Activated CD8-positive, alpha-beta memory T cell treated with anti-CD3 and anti-CD28 coated beads, Interleukin-2, amount 50 U/mL, for 48 hours (primary cell): ENCODE measurements around the gene MN1.
"Not testable (repeated sequence)": the region's sequence is repeated elsewhere in the genome, so short reads cannot be mapped to it uniquely, and the experiment has no call there.

Experiments used
- DNase-seq: peaks from one replicate; pipeline ENCODE4 v3.0.0-alpha.2; 2020

Gene MN1

GRCh38 chr22:27756212-27756660, 45.3 kb downstream of the MN1 start:
- DNase-seq, result no peak

- DNase-seq, result no peak
These were observed 45.9 kb downstream of the MN1 start for GRCh38 chr22:27755521-27756211.

- no peak for DNase-seq
These were observed 46.6 kb downstream of the MN1 start for GRCh38 chr22:27754888-27755480.

GRCh38 chr22:27754247-27754887, 47.2 kb downstream of the MN1 start:
- no peak for DNase-seq

DNA sequence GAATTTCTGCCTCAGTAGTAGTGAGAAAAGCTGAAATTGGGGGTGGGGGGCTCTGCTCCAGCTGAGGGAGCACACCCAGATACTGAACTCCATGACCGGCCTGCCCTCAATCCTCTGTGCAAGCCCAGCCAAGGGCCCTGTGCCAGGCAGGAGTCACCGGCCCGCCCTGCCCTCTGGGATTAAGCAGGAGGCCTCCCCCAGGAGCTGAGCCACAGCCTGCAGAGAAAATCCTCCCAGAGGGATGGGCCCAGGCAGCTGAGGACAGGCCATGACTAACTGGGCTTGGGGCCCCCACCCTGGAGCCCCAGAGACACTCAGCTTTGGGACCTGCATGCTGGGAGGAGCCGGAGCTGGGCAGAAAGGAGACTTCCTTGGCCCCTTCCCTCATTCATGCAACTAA, 48.8 kb downstream of the MN1 start:
- DNase-seq, result no peak

DNA sequence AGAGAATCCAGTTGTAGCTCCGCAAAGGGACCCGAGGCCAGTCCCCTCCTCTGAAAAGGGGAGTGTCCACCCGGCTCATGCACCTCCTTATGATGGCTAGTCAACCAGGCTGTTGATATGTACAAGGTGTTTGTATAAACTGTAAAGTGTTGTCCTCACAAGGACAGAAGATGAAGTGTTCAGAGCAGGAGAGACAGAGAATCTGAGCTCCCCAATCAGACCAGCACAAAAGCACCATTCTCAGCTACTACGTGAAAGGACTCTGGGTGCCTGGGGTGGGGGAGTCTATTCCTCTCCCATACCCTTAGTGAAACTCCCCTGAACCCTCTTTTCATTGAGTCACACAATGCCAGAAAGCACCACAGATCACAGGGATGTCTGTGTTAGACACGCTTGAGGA, 49.4 kb downstream of the MN1 start:
- no peak for DNase-seq

DNA sequence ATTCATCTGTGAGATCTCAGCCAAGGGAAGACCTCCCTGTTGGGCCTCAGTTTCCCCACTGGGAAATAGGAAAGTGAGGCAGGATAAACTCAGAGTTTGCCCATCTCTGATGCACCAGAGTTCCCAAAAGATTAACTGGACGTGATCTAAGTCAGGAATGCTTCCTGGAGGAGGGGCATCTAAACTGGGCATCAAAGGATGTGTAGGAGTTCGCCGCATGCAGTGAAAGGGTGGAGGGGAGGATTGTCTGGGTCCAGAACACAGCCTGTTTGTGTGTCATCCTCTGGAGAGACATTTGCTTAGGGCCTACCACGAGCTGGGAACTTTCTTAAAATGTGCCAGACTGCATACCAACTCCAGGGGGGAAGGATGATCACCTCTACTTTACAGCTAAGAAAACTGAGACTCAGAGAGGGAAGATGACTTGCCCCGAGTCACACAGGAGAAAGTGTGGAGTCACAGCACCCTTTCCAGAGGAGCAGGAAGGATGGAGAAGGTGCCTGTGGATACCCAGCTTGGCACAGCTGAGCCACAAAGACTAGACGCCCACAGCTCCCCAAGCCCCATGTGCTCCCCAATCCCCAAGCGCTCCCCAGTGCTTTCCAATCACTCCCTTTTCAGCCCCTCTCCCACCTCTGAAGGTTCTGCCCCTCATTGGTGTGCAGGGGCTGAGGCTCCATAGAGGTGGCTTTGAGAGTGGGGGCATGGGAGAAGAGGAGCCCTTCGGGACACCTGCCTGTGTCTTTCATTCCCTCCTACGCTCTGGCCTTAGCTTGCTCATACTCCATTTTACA, 50.1 kb downstream of the MN1 start:
- no peak for DNase-seq

DNA sequence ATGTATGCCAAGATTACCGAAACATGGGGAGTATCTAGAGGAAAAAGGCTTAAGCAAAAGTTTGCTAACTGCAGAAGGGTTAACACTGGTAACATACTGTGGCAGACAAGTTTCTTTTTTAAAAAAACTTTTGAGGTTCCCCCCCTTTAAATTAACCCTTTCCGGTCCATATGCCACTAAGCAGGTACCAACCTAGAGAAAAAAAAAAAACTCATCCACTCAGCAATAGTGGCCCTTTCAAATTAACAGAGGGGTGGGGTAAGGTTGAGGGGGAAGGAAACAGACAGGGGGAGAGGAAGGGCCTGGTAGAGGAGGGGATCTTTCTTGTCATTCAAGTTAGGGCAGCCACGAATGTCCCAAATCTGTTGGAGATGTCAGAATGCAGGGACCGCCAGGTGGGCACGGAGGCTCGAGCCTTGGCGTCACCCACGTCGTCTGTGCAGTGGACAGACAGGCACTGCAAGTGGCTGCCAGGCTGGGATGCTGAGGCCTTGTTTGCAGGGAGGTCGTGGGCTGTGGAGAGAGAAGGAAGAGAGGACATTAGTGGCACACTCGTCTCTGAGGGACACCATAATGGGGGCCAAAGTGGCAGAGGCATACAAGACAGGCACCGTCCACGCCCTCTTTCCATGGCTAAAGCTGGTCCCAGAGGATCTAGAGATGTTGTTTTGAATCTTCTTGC, 50.8 kb downstream of the MN1 start:
- DNase-seq, result no peak

DNA sequence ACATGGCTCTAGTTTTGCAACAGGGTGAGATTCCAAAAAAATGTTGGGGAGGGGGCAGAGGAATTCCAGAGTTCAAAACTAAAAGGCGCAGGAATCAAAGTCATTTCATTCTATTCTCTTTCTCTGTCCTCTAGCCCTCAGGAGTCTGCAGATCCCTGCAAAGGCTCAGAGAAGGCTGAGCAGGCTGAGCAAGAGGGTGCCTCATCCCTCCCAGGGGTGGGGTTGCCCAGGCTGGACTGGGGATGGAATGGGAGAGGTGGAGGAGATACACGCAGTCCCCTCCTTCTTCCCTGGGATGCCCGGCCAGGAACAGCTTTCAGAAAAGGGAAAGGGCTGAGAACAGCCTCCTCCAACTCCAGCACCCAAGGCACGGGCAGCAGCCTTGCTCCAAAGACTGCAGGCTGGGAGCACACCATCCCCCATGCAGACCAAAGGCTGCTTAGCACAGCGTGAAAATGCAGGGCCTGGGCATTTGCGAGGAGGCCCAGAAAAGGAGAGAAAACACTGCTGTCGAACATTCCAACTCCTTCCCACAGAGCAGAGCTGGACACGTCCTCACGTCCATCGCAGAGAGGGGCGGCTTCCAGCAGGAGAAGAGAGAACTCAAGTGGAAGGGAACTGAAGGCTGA, 51.8 kb downstream of the MN1 start:
- no peak for DNase-seq

GRCh38 chr22:27748751-27749191, 52.8 kb downstream of the MN1 start:
- DNase-seq, result no peak

GRCh38 chr22:27748349-27748748, 53.2 kb downstream of the MN1 start:
- DNase-seq, result no peak

DNA sequence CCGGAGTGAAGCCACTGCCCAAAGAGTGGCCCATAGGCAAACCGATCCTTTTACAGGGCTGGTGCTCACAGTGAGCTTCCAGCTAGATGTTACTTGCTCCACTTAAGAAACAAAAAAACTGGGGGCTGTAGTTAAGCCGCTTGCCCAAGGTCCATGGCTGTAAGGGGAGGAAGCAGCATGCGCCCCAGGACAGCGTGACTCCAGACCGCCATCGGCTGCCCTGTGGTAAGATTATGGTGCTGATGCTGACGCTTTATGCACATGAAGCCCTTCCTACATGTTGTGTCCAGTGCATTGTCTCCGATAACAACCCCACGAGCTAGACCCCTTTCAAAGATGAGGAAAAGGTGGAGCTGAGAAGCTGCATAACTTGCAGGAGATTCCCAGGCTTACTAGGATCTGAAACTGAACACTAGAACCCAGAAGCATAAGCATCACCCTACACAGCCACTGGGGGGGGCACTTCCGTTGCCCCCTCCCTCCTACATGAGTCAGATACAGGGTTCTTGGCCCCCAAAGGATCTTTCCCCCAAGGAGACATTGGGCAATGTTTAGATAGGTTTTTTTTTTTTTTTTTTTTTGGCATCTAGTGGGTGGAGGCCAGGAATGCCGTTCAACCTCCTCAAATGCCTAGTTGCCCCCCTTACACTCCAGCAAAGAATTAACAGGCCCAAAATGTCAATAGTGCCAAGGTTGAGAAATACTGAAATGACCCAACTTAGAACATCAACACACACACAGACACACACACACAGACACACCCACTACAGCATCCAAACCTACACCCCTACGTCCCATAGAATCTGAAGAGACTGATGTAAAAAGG, 53.9 kb downstream of the MN1 start:
- DNase-seq, result no peak

DNA sequence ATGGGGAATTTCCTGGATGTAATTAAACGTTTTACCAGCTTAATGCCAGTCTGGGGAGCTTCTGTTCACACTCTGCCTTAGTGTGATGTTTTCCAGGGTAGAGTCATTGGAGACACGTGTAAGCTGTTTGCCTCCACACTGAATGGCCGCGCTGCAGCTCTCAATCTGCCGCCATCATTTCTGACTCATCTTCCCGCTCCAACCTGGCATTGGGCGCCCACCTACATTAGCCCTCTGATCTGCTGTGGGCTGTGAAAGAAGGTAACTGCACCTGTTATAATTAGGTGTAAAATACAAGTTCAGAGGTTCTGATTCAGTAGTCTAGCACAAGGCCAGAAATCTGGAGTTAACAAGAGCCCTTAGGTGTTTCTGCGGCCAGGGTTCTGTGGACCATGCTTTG, 54.6 kb downstream of the MN1 start:
- no peak for DNase-seq

GRCh38 chr22:27745809-27746208, 55.7 kb downstream of the MN1 start:
- DNase-seq, result no peak

- no peak for DNase-seq
These were observed 56.4 kb downstream of the MN1 start for GRCh38 chr22:27745154-27745553.

GRCh38 chr22:27744078-27744477, 57.5 kb downstream of the MN1 start:
- not testable (repeated sequence) for DNase-seq

DNA sequence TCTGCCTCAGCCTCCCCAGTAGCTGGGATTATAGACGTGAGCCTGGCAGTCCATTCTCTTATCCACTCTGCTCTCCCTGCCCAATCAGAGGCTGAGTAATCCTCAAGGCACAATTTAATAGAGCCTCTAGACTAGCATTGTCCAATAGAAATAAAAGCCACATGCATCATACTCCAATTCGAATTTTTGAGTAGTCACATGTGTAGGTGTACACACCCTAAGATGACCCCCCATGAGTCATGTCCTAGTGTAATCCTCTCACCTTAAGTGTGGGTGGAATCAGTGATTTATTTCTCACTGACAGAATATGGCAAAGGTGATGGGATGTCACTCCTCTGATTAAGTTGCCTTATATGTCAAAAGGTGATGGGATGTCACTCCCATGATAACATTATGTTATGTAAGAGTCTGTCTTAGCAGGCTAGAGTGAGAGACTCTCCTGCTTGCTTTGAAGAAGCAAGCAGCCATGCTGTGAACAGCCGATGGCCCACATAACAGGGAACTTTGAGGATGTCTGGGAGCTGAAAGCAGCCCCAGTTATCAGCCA, 61.3 kb downstream of the MN1 start:
- no peak for DNase-seq

GRCh38 chr22:27737521-27737920, 64.0 kb downstream of the MN1 start:
- no peak for DNase-seq

DNA sequence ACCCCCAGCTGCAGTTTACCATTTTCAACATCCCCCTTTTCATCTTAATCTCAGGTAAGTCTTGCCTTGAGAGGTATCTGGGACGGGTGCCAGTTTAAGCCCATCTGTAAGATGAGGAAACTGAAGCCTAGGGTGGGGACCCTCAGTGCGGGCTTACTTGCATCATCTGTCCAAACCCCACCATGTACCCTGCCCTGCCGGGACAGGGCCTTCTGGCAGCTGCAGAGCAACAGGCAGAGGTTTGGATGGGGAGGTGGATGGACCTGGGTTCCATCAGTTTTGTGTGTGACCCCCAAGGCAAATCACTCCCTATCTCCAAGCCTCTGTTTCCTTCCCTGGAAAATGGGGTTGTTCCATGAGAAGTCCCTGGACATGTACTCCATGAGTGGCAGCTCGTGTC, 67.5 kb downstream of the MN1 start:
- no peak for DNase-seq

DNA sequence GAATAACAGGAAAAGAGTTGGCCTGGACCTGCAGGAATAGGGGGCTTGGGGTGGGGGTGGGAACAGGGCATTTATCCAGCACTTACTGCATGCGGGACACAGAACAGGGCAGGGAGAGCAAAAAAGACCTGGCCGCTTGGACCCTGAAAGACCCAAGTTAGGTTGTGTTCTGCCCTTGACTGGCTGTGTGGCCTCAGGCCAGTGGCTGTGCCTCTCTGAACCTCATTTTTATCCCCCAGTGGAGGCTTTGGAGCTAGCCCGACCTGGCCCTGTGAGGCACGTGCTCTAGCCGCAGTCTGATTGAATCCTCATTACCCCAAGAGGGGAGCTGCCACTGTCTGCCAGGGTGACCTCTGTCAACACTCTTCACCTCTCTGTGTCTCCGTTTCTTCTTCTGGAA, 68.7 kb downstream of the MN1 start:
- no peak for DNase-seq

GRCh38 chr22:27732391-27732790, 69.2 kb downstream of the MN1 start:
- DNase-seq, result no peak
